HFF-Myc (cell line): Measurements from ENCODE around the gene EHD3.

Experiments used
- DNase-seq: peaks from one replicate; pipeline ENCODE4 v3.0.0-alpha.2; 2011; ENCODE audit warnings: low read depth; ENCODE audit errors: extremely low read depth
- H3K4me3 ChIP-seq: replicated peaks from 2 replicates; pipeline ENCODE4 v1.5.1; 2011; ENCODE audit warnings: low read depth, mild to moderate bottlenecking, control low read depth, low read length
- CTCF ChIP-seq: IDR thresholded peaks from 2 replicates; pipeline ENCODE4 v1.5.1; 2012; ENCODE audit warnings: mild to moderate bottlenecking, low read depth, low read length, control low read depth; ENCODE audit errors: missing control alignments

The EHD3 gene

GRCh38 chr2:31314761-31315160, 80.8 kb downstream of the EHD3 start:
- no peak for TF ChIP-seq CTCF
- DNase-seq, result no peak
- H3K4me3 ChIP-seq, result no peak overlapping the region

- TF ChIP-seq CTCF, result no peak
- no peak for DNase-seq
- H3K4me3 ChIP-seq, result no peak overlapping the region
Measured at GRCh38 chr2:31317396-31317795, 83.4 kb downstream of the EHD3 start.

GRCh38 chr2:31318361-31319336, 84.7 kb downstream of the EHD3 start:
- no peak overlapping the region for H3K4me3 ChIP-seq
- no peak for TF ChIP-seq CTCF

More at GRCh38 chr2:31318361-31319336, 84.7 kb downstream of the EHD3 start:
- no peak for DNase-seq
